GM12878 (cell line): Measurements from ENCODE around the gene EPB41L4B.

Experiments used
- POLR2A ChIP-seq: IDR thresholded peaks from 2 replicates; pipeline ENCODE4 v1.6.1; 2011; ENCODE audit warnings: low read depth, mild to moderate bottlenecking, low read length
- ZNF274 ChIP-seq: IDR thresholded peaks from one replicate; pipeline ENCODE4 v1.8.0; 2011; ENCODE audit not compliant: insufficient read length, insufficient read depth

DNA sequence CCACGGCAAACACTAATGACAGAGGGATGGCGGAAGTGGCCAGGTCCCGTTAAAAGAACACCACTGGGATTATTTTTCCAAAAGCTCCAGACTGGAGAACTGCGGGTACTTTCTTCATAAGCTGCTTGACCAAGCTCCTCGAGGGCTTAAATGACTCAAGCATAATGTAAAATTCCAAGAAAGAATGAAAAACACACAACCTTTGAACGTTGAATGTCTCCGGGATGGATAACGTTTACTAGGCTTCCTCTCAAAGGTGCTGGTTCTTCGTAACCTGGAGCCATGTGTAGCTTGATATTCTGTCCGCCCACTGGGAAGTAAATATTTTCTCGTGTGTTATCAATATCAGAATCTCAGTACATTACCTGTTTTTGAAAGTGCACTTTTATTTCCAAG, 67.6 kb downstream of the EPB41L4B start:
- TF ChIP-seq ZNF274: no peak
- TF ChIP-seq POLR2A: no peak
